ENCODE data around the gene IGLL5. TPM values are rescaled to one million over a fixed set of nuclear protein-coding genes. Genes with fewer than 3 reads are reported as not detected.
A peak's percentile ranks its signal among the peaks of the same experiment; 100 is the strongest.
"Not testable (repeated sequence)": the region's sequence is repeated elsewhere in the genome, so short reads cannot be mapped to it uniquely, and the experiment has no call there.

Gene IGLL5
- total RNA-seq, 1 donor from 2014 or later, result not detected

GRCh38 chr22:22920910-22921550, 33.4 kb downstream of the IGLL5 start:
- intact Hi-C loops (cut with DNase I), result no loop called here
- no peak for ATAC-seq
- no peak for DNase-seq (ENCODE audit: missing footprints)

DNA sequence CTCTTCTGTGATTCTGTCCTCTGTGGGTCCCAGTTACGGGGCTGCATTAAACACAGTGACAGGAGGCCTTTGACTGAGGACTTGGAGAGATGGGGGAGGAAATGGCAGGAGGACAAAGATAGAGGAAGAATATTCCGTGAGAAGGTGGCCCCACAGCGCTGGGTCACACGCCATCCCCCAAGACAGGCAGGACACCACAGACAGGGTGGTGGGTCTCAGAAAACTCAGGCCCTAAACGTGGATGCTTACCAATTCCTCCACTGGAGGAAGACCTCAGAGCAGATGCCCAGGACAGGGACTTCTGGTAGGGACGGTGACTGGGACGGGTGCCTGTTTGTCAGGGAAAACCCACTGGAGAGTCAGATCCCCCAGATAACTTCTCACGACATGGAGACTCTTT, 34.0 kb downstream of the IGLL5 start:
- DNase-seq (ENCODE audit: missing footprints), result no peak
- intact Hi-C loops (cut with DNase I), result no loop called here
- ATAC-seq, result no peak

GRCh38 chr22:22922092-22922953, 34.7 kb downstream of the IGLL5 start:
- intact Hi-C loops (cut with DNase I); ATAC-seq; DNase-seq (ENCODE audit: missing footprints): not testable (repeated sequence)

- intact Hi-C loops (cut with DNase I), result no loop called here
- no peak for ATAC-seq
- no peak for DNase-seq (ENCODE audit: missing footprints)
Observed at GRCh38 chr22:22922954-22923319, 35.3 kb downstream of the IGLL5 start.

DNA sequence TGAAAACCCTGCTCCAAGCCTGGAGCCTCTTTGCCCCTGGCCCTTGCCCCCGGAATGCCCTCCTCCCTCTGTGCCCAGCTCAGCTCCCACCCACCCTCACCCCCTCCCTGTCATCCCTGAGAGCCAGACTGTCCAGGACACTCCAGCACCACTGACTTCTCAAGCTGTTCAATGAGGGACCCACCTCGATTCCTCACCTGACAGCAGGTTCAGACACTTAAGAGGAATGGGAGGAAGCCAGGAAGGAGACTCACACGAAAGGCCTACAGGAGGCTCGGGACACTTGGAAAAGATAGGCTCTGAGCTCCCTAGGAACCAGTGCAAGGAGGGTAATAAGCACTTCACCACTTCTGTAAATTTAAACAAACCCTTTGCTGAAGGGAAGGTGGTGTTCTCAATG, 35.8 kb downstream of the IGLL5 start:
- ATAC-seq (no peak), DNase-seq (ENCODE audit: missing footprints) (no peak)
- intact Hi-C loops (cut with DNase I), result no loop called here

GRCh38 chr22:22923930-22924329, 36.3 kb downstream of the IGLL5 start:
- no peak for DNase-seq (ENCODE audit: missing footprints)
- intact Hi-C loops (cut with DNase I), result no loop called here
- no peak for ATAC-seq

DNA sequence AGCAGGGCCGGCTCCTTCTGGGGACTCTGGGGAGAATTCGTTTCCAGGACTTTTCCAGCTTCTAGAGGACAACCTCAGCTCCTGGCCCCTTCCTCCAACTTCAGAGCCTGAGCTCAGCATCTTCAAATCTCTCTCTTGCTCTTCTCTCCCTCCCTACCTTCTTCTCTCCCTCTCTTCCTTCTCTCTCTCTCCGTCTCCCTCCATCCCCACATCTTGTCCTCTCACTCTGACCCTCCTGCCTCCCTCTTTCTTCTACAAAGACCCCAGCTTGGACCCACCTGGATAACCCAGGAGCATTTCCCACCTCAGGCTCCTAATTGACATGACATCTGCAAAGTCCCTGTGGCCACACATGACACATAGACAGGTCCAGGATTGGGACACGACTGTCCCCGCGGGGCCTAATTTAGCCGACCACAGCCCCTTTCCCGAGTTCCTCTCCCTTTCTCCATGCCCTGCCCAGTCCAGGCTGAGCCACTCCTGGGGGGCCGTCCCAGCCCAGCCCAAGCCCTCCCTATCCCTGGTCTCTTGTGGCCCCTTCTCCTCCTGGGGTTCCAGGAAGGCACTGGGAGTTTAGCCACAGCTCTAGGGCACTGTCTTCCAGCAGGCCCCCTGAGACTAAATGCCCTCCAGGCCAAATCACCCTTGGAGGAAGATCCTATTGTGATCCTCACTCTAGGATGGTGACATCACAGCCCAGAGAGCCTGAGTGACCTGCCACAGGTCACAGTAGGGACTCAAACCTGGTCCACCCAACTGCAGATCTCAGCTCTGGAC, 36.9 kb downstream of the IGLL5 start:
- no peak for DNase-seq (ENCODE audit: missing footprints)
- no peak for ATAC-seq

GRCh38 chr22:22925146-22925804, 37.7 kb downstream of the IGLL5 start:
- intact Hi-C loops (cut with DNase I), result no loop called here
- no peak for ATAC-seq
- DNase-seq (ENCODE audit: missing footprints), result no peak

More for the DNA sequence above, 36.9 kb downstream of the IGLL5 start:
- intact Hi-C loops (cut with DNase I), result no loop called here

GRCh38 chr22:22925805-22926369, 38.3 kb downstream of the IGLL5 start:
- ATAC-seq, result no peak
- no peak for DNase-seq (ENCODE audit: missing footprints)
- intact Hi-C loops (cut with DNase I), result no loop called here

- intact Hi-C loops (cut with DNase I), result no loop called here
- ATAC-seq (no peak), DNase-seq (ENCODE audit: missing footprints) (no peak)
Observed at GRCh38 chr22:22926370-22927195, 39.0 kb downstream of the IGLL5 start.

GRCh38 chr22:22927196-22927887, 39.7 kb downstream of the IGLL5 start:
- ATAC-seq (no peak), DNase-seq (ENCODE audit: missing footprints) (peak; percentile 45)
- intact Hi-C loops (cut with DNase I), result no loop called here

- no peak for DNase-seq (ENCODE audit: missing footprints)
Observed at GRCh38 chr22:22927888-22928665, 40.5 kb downstream of the IGLL5 start.

DNA sequence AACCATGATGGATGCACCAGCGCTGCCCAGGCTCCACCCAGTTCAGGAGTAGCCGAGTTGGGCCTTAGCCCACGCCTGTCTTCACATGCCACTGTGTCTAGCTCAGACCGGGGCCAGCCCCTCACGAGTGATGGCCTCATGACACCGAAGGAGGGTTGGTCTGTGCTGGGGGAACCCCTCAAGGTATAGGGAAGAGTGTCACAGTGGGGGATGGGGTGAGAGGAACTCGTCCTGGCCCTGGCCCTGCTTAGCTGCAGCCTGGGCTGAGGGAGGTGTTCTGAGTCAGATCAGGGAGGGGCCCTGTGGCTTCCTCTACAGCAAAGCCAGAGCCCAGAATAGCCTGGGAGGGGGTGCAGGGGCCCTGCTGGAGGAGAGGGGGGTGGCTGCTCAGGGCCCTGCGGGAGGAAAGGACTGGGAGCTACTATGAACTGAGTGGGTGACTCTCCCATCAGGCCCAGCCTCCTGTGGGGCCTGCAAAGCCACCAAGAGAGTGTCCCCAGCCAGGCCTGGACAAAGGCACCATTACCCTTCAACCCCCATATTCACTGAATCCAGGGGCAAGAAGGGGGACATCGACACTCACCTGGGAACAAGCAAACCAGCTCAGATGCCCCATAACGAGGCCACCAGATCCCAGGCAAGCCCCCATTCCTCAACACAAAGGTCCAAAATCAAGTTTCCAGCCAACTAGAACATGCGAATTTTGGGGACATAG, 41.2 kb downstream of the IGLL5 start:
- intact Hi-C loops (cut with DNase I), result no loop called here
- DNase-seq (ENCODE audit: missing footprints), result peak; percentile 68
- peak; percentile 52 for ATAC-seq

More at GRCh38 chr22:22927888-22928665, 40.5 kb downstream of the IGLL5 start:
- intact Hi-C loops (cut with DNase I), result no loop called here
- ATAC-seq, result no peak

- no peak for DNase-seq (ENCODE audit: missing footprints)
- intact Hi-C loops (cut with DNase I), result no loop called here
- ATAC-seq, result no peak
Observed at GRCh38 chr22:22929381-22930221, 42.0 kb downstream of the IGLL5 start.

DNA sequence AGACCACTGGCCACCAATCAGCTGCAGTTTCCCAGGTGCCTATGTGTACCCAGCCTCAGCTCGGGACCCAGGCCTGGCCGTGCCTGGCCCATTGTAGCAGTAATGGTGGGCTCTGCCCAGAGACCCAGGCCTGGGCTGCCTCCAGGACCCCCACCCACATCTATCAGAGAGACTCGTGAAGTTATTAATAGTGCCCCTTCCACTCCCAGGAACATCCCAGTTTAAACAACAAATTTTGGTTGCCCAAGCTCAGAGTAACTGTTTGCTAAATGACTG, 42.5 kb downstream of the IGLL5 start:
- intact Hi-C loops (cut with DNase I), result no loop called here
- DNase-seq (ENCODE audit: missing footprints), result no peak
- no peak for ATAC-seq

All from Right ventricle myocardium inferior (tissue), 1 donor.